ENCODE results near the gene BICD1. TPM values are rescaled to one million over a fixed set of nuclear protein-coding genes. Genes with fewer than 3 reads are reported as not detected.

The BICD1 gene
- total and polyA plus RNA-seq, 2 donors (not counting 3 experiments of a cell fraction or from before 2014, with no cell fraction given), result 12.2 to 51.0 TPM

DNA sequence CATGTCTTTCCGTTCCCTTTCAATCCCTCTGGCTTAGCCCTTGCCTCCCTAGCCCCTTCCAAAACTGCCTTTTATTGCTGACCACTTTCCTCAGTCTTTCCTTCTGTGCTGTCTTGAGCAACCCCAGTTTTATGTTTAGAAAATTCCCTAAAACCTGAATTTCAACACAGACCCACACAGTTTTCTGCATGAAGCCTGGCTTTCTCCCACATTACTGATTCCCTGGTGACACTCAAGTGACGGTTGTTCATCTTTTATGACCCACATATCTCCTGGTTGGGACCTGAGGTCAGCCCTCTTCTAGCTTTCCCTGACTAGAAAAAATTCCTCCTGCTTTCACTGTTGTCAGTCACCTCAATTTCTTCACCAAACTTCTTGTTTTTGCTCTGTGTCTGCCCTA, 313.7 kb downstream of the BICD1 start:
- Histone ChIP-seq H3K27ac (ENCODE audit: insufficient read depth, low read depth, low read length) (no peak overlapping the region), H3K9ac (replicated peaks; ENCODE audit: extremely low read depth, insufficient read depth, low read length) (no peak overlapping the region), H3K9me1 (replicated peaks; ENCODE audit: control insufficient read depth, extremely low read depth, insufficient read depth, low read length) (no peaks in the 10 kb centered on the region), H3K9me3 (replicated peaks; ENCODE audit: control insufficient read depth, insufficient read depth, low read length) (no peaks in the 10 kb centered on the region), H4K20me1 (replicated peaks; ENCODE audit: control insufficient read depth, extremely low read depth, insufficient read depth, low read length) (no peaks in the 10 kb centered on the region), H3K4me1 (ENCODE audit: control insufficient read depth, extremely low read depth, insufficient read depth, low read length) (peaks cover 8% of the 10 kb centered on the region), H3K4me2 (ENCODE audit: insufficient read depth, low read length) (no peak overlapping the region), H3K4me3 (replicated peaks in 1 of 3; ENCODE audit: insufficient read depth in 1 of 3, low read depth in 1 of 3, low read length in 3 of 3) (no peak overlapping the region), H2AFZ (ENCODE audit: low read depth, low read length) (no peak overlapping the region), H3K79me2 (ENCODE audit: control insufficient read depth, insufficient read depth, low read length) (peaks cover 13% of the 10 kb centered on the region), H3K36me3 (ENCODE audit: control insufficient read depth in 2 of 2, extremely low read depth in 1 of 2, insufficient read depth in 2 of 2, low read length in 2 of 2) (peaks cover 0 to 2% of the 10 kb centered on the region in 2 experiments), H3K27me3 (ENCODE audit: control insufficient read depth in 2 of 2, insufficient read depth in 2 of 2, low read length in 2 of 2) (no peaks in the 10 kb centered on the region)
- intact Hi-C loops (cut with micrococcal nuclease) (no loop called here), dilution Hi-C loops (cut with MboI; ENCODE audit: extremely low pct_ligation_motif_present, low sequenced_read_pairs) (no loop called here)
- no peak for DNase-seq (ENCODE audit: low read depth, low spot score)
- TF ChIP-seq, protein P1, sequence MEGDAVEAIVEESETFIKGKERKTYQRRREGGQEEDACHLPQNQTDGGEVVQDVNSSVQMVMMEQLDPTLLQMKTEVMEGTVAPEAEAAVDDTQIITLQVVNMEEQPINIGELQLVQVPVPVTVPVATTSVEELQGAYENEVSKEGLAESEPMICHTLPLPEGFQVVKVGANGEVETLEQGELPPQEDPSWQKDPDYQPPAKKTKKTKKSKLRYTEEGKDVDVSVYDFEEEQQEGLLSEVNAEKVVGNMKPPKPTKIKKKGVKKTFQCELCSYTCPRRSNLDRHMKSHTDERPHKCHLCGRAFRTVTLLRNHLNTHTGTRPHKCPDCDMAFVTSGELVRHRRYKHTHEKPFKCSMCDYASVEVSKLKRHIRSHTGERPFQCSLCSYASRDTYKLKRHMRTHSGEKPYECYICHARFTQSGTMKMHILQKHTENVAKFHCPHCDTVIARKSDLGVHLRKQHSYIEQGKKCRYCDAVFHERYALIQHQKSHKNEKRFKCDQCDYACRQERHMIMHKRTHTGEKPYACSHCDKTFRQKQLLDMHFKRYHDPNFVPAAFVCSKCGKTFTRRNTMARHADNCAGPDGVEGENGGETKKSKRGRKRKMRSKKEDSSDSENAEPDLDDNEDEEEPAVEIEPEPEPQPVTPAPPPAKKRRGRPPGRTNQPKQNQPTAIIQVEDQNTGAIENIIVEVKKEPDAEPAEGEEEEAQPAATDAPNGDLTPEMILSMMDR (IDR thresholded peaks at IDR 0.05; ENCODE audit: extremely low read depth in 1 of 2, insufficient read depth in 1 of 2, low read depth in 1 of 2, low read length in 2 of 2), result no peak
- TF ChIP-seq, protein P2, sequence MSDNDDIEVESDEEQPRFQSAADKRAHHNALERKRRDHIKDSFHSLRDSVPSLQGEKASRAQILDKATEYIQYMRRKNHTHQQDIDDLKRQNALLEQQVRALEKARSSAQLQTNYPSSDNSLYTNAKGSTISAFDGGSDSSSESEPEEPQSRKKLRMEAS (IDR thresholded peaks at IDR 0.05; ENCODE audit: insufficient read depth, insufficient read length), result no peak
- TF ChIP-seq GATA2 (IDR thresholded peaks at IDR 0.05; ENCODE audit: insufficient read depth, insufficient read length, low read depth, low read length) (no peak), POLR2AphosphoS5 (IDR thresholded peaks at IDR 0.05; ENCODE audit: insufficient read depth, low read depth, low read length) (no peak), MYC (IDR thresholded peaks at IDR 0.05; ENCODE audit: low read depth, low read length) (no peak), FOS (IDR thresholded peaks at IDR 0.05; ENCODE audit: borderline replicate concordance, insufficient read depth, low read length) (no peak), JUN (IDR thresholded peaks at IDR 0.05; ENCODE audit: borderline replicate concordance, insufficient read depth, insufficient read length, low read depth) (no peak), POLR2A (IDR thresholded peaks at IDR 0.05; ENCODE audit: low read depth, low read length) (no peak), EZH2 (IDR thresholded peaks at IDR 0.05; ENCODE audit: borderline replicate concordance, low read depth, low read length, severe bottlenecking) (no peak)
- ChIA-PET CTCF (interaction anchor here (1.7 kb wide), 1 partner anchor 12 kb away, joined by 3 read pairs; no protein-coding TSS in a partner anchor), POLR2A (no interaction called here)
- no peak for FAIRE-seq
- no TSS peak for BruUV-seq (replicated peaks)
